ENCODE data around the gene ABCG2.

The ABCG2 gene

DNA sequence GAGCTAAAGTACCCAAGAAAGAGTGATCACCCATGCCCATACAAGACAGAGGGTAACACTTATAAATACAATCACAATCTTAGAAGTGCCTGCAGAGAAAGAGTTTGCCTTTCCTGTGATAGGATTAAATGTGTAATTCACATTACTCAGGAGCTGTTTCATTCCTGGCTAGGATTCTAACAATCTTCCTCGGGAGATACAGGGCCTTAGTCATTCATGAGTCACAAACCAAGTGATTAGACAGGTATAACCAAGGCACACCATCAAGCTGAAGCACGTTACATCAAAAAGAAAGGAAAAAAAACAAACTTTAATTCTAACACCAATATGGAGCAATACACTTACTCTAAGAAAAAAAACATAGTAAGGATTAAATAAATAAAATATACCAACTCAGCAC is 14.9 kb downstream of the ABCG2 start:
- TF ChIP-seq, protein P1, sequence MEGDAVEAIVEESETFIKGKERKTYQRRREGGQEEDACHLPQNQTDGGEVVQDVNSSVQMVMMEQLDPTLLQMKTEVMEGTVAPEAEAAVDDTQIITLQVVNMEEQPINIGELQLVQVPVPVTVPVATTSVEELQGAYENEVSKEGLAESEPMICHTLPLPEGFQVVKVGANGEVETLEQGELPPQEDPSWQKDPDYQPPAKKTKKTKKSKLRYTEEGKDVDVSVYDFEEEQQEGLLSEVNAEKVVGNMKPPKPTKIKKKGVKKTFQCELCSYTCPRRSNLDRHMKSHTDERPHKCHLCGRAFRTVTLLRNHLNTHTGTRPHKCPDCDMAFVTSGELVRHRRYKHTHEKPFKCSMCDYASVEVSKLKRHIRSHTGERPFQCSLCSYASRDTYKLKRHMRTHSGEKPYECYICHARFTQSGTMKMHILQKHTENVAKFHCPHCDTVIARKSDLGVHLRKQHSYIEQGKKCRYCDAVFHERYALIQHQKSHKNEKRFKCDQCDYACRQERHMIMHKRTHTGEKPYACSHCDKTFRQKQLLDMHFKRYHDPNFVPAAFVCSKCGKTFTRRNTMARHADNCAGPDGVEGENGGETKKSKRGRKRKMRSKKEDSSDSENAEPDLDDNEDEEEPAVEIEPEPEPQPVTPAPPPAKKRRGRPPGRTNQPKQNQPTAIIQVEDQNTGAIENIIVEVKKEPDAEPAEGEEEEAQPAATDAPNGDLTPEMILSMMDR (IDR thresholded peaks at IDR 0.05; ENCODE audit: low read depth, low read length, missing control alignments), result no peak
- DNase-seq (ENCODE audit: low read depth), result no peak

DNA sequence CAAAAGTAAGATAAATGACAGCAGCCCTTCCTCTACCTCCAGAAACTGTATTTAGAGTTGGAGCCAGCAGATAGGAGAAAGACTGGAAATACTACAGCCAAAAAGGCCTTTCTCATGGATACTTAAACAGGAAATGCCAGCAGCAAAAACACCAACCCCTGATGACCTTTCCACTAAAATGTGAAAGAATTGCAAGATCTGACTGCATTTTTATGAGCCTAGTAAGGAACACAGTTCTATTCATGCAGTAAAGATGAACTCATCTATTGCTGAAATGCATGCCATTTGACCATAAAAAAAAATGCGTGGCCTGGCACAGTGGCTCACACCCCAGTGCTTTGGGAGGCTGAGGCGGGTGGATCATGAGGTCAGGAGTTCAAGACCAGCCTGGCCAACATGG is 19.9 kb downstream of the ABCG2 start:
- H3K4me3 ChIP-seq (ENCODE audit: low read depth, low read length), result no peak overlapping the region
- no peak for DNase-seq (ENCODE audit: low read depth)
- TF ChIP-seq, protein P1 (IDR thresholded peaks at IDR 0.05; ENCODE audit: low read depth, low read length, missing control alignments), result no peak

More for the DNA sequence above, 14.9 kb downstream of the ABCG2 start:
- H3K4me3 ChIP-seq (ENCODE audit: low read depth, low read length), result no peak overlapping the region

DNA sequence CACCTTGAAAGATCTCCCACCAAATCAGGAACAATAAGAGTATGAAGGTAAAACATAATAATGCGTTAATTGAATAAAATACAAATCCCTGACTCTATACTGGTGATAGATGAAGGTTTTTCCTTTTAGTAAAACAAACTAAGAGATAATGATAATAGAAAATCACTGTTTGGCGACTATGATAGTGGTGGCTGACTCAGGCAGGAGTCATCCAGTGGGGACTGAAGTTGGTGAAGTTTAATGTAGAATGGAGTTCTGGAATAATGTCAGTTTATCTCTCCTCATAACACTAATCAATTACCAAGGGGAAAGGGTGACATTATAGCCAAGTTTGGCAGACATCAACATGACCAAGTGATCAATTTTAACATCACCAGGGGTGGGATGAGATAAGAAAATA is 21.3 kb downstream of the ABCG2 start:
- TF ChIP-seq, protein P1 (IDR thresholded peaks at IDR 0.05; ENCODE audit: low read depth, low read length, missing control alignments), result no peak
- no peak overlapping the region for H3K4me3 ChIP-seq (ENCODE audit: low read depth, low read length)
- no peak for DNase-seq (ENCODE audit: low read depth)

DNA sequence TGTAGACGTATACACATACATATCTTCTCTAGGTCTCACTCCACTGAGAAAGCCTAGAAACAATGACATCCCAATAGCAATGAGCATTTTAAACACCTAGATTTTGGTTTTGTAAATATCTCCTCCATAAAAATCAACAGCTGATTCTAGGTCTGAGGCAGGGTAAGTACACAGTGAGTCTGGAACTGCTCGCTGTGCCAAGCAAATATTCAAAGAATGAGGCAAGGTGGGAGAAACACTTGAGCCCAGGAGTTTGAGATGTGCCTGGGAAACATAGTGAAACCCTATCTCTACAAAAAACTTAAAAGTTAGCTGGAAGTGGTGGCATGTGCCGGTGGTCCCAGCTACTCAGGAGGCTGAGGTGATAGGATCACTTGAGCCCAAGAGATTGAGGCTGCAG is 22.2 kb downstream of the ABCG2 start:
- no peak overlapping the region for H3K4me3 ChIP-seq (ENCODE audit: low read depth, low read length)
- TF ChIP-seq, protein P1 (IDR thresholded peaks at IDR 0.05; ENCODE audit: low read depth, low read length, missing control alignments), result no peak
- no peak for DNase-seq (ENCODE audit: low read depth)

DNA sequence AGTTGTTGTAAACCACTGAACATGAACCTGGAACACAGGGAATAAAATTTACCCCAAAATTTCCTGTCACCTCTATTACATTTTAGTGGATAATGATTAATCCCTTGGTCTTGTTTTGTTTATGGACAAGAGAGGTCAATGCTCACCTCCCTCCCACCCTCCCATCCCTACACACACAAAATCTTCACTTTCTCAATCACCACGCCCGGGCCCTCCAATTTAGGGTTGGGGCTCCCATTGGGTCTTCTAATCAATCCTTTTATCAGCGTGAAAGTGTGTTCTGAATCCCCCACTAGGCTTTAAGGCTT is 23.1 kb downstream of the ABCG2 start:
- no peak for DNase-seq (ENCODE audit: low read depth)
- TF ChIP-seq, protein P1 (IDR thresholded peaks at IDR 0.05; ENCODE audit: low read depth, low read length, missing control alignments), result no peak
- H3K4me3 ChIP-seq (ENCODE audit: low read depth, low read length), result no peak overlapping the region

DNA sequence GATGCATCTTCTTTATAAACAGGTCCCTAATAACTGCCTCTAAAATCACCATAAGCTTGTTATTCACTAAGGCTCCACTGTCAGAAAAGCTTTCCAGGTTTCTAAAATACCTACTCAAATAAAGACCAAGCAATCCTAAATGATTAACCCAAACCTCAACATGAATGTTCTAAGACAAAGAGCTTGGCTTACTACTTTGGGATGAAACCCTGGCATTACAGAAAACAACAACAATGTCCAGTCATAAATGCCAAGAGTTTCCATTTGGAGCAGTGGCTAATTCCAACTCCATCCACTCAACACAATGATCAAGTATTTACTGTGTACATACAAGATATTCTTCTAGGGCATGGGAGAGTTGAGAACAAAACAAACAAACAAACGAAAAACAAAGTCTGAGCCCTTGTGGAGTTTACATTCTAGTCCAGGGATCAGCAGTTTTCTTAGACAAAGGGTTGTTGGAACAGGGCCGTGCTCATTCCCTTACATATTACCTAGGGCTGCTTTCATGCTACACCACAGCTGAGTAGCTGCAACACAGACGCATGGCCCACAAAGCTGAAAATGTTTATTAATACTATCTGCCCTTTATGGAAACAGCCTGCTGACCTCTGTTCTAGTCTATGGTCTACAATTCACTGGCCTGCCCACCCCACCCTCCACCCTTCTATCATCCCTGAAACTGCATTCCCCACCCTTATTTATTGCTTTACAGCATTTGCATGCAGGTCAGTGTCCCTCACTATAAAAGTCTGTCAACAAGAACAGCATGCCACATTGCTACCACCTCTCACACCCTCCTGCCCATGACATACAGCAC is 23.7 kb downstream of the ABCG2 start:
- TF ChIP-seq, protein P1 (IDR thresholded peaks at IDR 0.05; ENCODE audit: low read depth, low read length, missing control alignments), result no peak
- no peak overlapping the region for H3K4me3 ChIP-seq (ENCODE audit: low read depth, low read length)
- DNase-seq (ENCODE audit: low read depth), result no peak

DNA sequence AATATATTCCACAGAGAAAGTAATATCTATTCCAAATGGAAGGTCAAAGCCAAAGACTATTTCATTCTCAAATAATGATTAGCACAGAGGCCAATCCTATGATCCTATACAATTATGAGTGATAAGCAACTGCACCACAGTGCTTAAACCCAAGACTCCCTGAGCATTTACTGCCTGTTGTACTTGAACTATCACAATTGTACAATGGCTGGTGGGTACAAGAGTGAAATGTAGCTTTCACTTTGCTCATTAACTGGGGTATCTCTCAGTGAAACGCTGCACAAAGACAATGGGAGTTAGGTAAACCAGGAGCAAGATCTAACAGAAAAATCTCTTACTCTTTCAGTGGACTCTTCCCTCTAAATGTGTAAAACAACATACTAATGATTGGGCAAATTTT is 24.3 kb downstream of the ABCG2 start:
- TF ChIP-seq, protein P1 (IDR thresholded peaks at IDR 0.05; ENCODE audit: low read depth, low read length, missing control alignments), result no peak
- H3K4me3 ChIP-seq (ENCODE audit: low read depth, low read length), result no peak overlapping the region
- no peak for DNase-seq (ENCODE audit: low read depth)

Data from GM12864 (cell line).